ENCODE measurements around the gene LSM4. TPM values are rescaled to one million over a fixed set of nuclear protein-coding genes. Genes with fewer than 3 reads are reported as not detected.

The LSM4 gene
- total and polyA plus RNA-seq, 10 of the 15 experiments (the other 5 are each of a cell fraction or from before 2014, with no cell fraction given): 12.6 to 652 (median 217) TPM

DNA sequence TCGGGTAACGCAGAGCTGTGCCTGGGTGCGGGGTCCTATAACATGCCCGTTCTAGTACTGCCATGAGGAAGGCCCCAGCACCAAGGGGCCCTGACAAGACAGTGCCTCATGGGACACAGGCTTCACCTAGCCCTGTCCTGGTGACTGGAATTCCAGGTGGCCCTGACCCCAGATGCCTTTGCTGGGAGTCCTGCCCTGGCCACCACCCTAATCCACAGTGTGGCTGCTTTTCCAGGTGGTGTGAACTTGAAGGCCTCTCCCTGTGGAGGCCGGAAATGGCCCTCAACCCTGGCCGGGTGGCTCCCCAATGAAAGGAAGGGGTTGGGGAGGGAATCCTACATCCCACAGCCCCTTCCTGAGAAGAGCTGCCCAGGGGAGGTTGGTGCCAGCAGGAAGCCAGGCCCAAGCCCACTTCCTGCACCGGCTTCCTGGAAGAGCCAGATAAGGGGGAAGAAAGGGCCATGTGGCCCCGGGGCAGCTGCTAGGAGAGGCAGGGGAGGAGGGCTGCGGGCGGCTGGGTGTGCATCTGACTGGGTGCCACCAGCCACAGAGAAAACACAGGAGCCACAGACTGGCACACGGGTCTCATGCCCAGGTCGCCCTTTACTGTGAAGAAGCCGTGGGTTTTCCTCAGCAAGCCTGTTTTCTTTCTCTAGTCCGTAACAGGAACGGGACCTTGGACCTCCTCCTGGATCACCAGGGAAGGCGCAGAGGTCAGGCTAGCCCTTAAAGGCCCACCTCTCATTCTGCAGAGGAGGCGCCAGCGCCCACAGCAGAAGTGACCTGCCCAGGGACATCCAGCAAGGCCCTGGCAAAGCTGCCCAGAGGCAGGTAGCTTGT lies 4.7 kb downstream of the LSM4 start:
- DNase-seq (ENCODE audit: low read depth, low spot score) (no peak), ATAC-seq (no peak), FAIRE-seq (no peak)
- H3K4me1 ChIP-seq (ENCODE audit: control insufficient read depth, insufficient read depth, low read length): peaks cover 36% of the 10 kb centered on the region
- SMC1A ChIA-PET (ENCODE audit: uncharacterized antibody, unreplicated experiment): interaction anchor here (4.2 kb wide), 1 partner anchor 39 kb away, joined by 22 read pairs; the partner anchor contains the start of gene JUND
- peak overlapping the region; percentile 9; the same call in 1 of the 2 replicates for H3K4me2 ChIP-seq (ENCODE audit: control insufficient read depth, insufficient read depth)
- H3K27me3 ChIP-seq (replicated peaks in 1 of 2; ENCODE audit: control insufficient read depth in 2 of 2, insufficient read depth in 2 of 2, low read length in 1 of 2): no peaks in the 10 kb centered on the region
- peak overlapping the region; percentile 45 for H3K27ac ChIP-seq (ENCODE audit: control insufficient read depth, insufficient read depth)
- H3K9ac ChIP-seq (ENCODE audit: control insufficient read depth, insufficient read depth, low read length): no peak overlapping the region
- CTCF ChIA-PET: interaction anchor here (1.3 to 7.4 kb wide), 3 partner anchors 10 to 66 kb away, joined by 3 to 74 read pairs (median 23); no protein-coding TSS in a partner anchor
- no peaks in the 10 kb centered on the region; the same call in 2 of the 3 replicates for H3K9me3 ChIP-seq (replicated peaks; ENCODE audit: control insufficient read depth, insufficient read depth, low read length)
- H3K79me2 ChIP-seq (ENCODE audit: control insufficient read depth, insufficient read depth, low read length): peaks cover 45% of the 10 kb centered on the region
- H3K36me3 ChIP-seq (ENCODE audit: control insufficient read depth in 2 of 2, insufficient read depth in 2 of 2, low read length in 1 of 2): peaks cover 2 to 6% of the 10 kb centered on the region in 2 experiments; a peak in 3 of 4 replicates
- RAD21 ChIA-PET (ENCODE audit: unreplicated experiment): interaction anchor here (1.3 to 6.0 kb wide), 2 partner anchors 13 to 38 kb away, joined by 4 to 167 read pairs; partner anchors contain the start of gene JUND
- no peaks in the 10 kb centered on the region for H4K20me1 ChIP-seq (ENCODE audit: control insufficient read depth, insufficient read depth)
- H3K4me3 ChIP-seq: no peak overlapping the region
- TF ChIP-seq SUPT20H (IDR thresholded peaks at IDR 0.05; ENCODE audit: borderline replicate concordance, control insufficient read depth, low read depth, low read length) (no peak), EED (IDR thresholded peaks at IDR 0.05; ENCODE audit: low read depth) (0 out of 2 replicates have a peak, but pooled peaks have one; percentile 27)
- no TSS peak for BruUV-seq (replicated peaks)
- in situ Hi-C loops (cut with MboI) (no loop called here), intact Hi-C loops (cut with micrococcal nuclease; ENCODE audit: unreplicated experiment) (no loop called here)
- POLR2A ChIA-PET: interaction anchor here (0.5 to 4.4 kb wide), 3 partner anchors 11 to 50 kb away, joined by 3 to 56 read pairs (median 9); partner anchors contain the start of gene JUND
- WGBS (ENCODE audit: insufficient coverage, insufficient replicate concordance, low lambda C conversion rate, missing lambda C conversion rate): 64% methylated on average over 18 of the region's 18 CpGs
- H2AFZ ChIP-seq (ENCODE audit: control insufficient read depth, low read depth, low read length): no peak overlapping the region

DNA sequence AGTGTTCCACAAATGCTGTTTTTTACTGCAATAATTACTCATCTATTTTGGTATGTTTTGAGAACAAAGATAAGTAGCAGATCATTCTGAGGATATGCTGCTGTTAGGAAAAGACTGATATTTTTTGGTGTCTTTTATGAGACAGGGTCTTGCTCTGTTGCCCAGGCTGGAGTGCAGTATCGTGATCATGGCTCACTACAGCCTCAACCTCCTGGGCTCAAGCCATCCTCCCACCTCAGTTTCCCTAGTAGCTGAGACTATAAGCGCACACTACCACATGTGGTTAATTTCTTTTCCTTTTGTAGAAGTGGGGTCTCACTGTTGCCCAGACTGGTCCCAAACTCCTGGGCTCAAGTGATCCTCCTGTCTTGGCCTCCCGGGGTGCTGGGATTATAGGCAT lies 9.5 kb downstream of the LSM4 start:
- intact Hi-C loops (cut with micrococcal nuclease; ENCODE audit: unreplicated experiment) (no loop called here), in situ Hi-C loops (cut with MboI) (no loop called here)
- Histone ChIP-seq H3K27ac (ENCODE audit: control insufficient read depth, insufficient read depth) (no peak overlapping the region), H3K9ac (ENCODE audit: control insufficient read depth, insufficient read depth, low read length) (no peak overlapping the region), H3K27me3 (replicated peaks in 1 of 2; ENCODE audit: control insufficient read depth in 2 of 2, insufficient read depth in 2 of 2, low read length in 1 of 2) (no peaks in the 10 kb centered on the region), H4K20me1 (ENCODE audit: control insufficient read depth, insufficient read depth) (no peaks in the 10 kb centered on the region), H2AFZ (ENCODE audit: control insufficient read depth, low read depth, low read length) (no peak overlapping the region), H3K4me2 (ENCODE audit: control insufficient read depth, insufficient read depth) (no peak overlapping the region), H3K4me1 (ENCODE audit: control insufficient read depth, insufficient read depth, low read length) (peaks cover 16% of the 10 kb centered on the region), H3K9me3 (replicated peaks; ENCODE audit: control insufficient read depth, insufficient read depth, low read length) (no peaks in the 10 kb centered on the region), H3K36me3 (ENCODE audit: control insufficient read depth in 2 of 2, insufficient read depth in 2 of 2, low read length in 1 of 2) (peaks cover 3 to 20% of the 10 kb centered on the region in 2 experiments; a peak in 3 of 4 replicates), H3K4me3 (no peak overlapping the region), H3K79me2 (ENCODE audit: control insufficient read depth, insufficient read depth, low read length) (peaks cover 6% of the 10 kb centered on the region)
- ChIA-PET SMC1A (ENCODE audit: uncharacterized antibody, unreplicated experiment) (interaction anchor here (1.5 kb wide), 1 partner anchor 8 kb away, joined by 3 read pairs; no protein-coding TSS in a partner anchor), RAD21 (ENCODE audit: unreplicated experiment) (no interaction called here), CTCF (interaction anchor here (0.5 to 7.4 kb wide), 3 partner anchors 34 to 108 kb away, joined by 3 to 74 read pairs (median 3); no protein-coding TSS in a partner anchor), POLR2A (interaction anchor here (0.8 kb wide), 1 partner anchor 20 kb away, joined by 3 read pairs; no protein-coding TSS in a partner anchor)
- DNase-seq (ENCODE audit: low read depth, low spot score): no peak
- BruUV-seq (replicated peaks): no TSS peak
- no peak for ATAC-seq
- WGBS (ENCODE audit: insufficient coverage, insufficient replicate concordance, low lambda C conversion rate, missing lambda C conversion rate): 98% methylated on average over 3 of the region's 3 CpGs
- FAIRE-seq: no peak
- no peak for TF ChIP-seq CHD4 (IDR thresholded peaks at IDR 0.05)
- no peak for TF ChIP-seq HDGF (IDR thresholded peaks at IDR 0.05)
- no peak for TF ChIP-seq POU2F2 (IDR thresholded peaks at IDR 0.05; ENCODE audit: borderline replicate concordance, low read depth, low read length)
- TF ChIP-seq, protein P1, sequence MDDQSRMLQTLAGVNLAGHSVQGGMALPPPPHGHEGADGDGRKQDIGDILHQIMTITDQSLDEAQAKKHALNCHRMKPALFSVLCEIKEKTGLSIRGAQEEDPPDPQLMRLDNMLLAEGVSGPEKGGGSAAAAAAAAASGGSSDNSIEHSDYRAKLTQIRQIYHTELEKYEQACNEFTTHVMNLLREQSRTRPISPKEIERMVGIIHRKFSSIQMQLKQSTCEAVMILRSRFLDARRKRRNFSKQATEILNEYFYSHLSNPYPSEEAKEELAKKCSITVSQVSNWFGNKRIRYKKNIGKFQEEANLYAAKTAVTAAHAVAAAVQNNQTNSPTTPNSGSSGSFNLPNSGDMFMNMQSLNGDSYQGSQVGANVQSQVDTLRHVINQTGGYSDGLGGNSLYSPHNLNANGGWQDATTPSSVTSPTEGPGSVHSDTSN (IDR thresholded peaks at IDR 0.05; ENCODE audit: insufficient replicate concordance, low read depth, low read length): no peak
- no peak for TF ChIP-seq BRCA1 (IDR thresholded peaks at IDR 0.05; ENCODE audit: low read depth, low read length)
- TF ChIP-seq GABPA (IDR thresholded peaks at IDR 0.05; ENCODE audit: low read depth): no peak
- no peak for TF ChIP-seq ZNF384 (IDR thresholded peaks at IDR 0.05; ENCODE audit: borderline replicate concordance, low read depth, low read length)
- no peak for TF ChIP-seq SPI1 (IDR thresholded peaks at IDR 0.05; ENCODE audit: borderline replicate concordance, insufficient read depth, low read depth, low read length)
- TF ChIP-seq, protein P2, sequence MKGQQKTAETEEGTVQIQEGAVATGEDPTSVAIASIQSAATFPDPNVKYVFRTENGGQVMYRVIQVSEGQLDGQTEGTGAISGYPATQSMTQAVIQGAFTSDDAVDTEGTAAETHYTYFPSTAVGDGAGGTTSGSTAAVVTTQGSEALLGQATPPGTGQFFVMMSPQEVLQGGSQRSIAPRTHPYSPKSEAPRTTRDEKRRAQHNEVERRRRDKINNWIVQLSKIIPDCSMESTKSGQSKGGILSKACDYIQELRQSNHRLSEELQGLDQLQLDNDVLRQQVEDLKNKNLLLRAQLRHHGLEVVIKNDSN (IDR thresholded peaks at IDR 0.05; ENCODE audit: borderline replicate concordance, extremely low read length, insufficient read depth, low read depth, low read length): no peak
- TF ChIP-seq MYB (IDR thresholded peaks at IDR 0.05; ENCODE audit: borderline replicate concordance, low read depth, low read length): no peak
- TF ChIP-seq RELA (IDR thresholded peaks at IDR 0.05; ENCODE audit: borderline replicate concordance, partially characterized antibody): no peak
